Spleen (tissue), 7 donors: ENCODE results near the gene RRAS2.

Experiments
- POLR2AphosphoS5 ChIP-seq, 3 donors: sonication (generic); formaldehyde crosslinking; IDR thresholded peaks; one replicate each; pipeline ENCODE4 v1.5.1; 2017; ENCODE audit warnings: antibody characterized with exemption in 3 of 3
- TF ChIP-seq, protein P1 (sequence below), 11 experiments: fragments of 200-600 bp in 7 of 11; fragments of 450-650 bp in 4 of 11; sonication (generic) in 4 of 11; IDR thresholded peaks in 8 of 11; conservative IDR thresholded peaks in 3 of 11; 1 replicate in 7 of 11; 2 replicates in 4 of 11; pipeline versions ENCODE4 v1.4.0 to v1.8.0; 2016 to 2021; ENCODE audit warnings: antibody characterized with exemption in 11 of 11, inconsistent platforms in 4 of 11, mild to moderate bottlenecking in 1 of 11
- donor health status: DM: no; HTN: no; CAD: no; lungs with moderate emphysema.
- donor health status: DM: no; HTN: no; CAD: no.
- donor health status: DM: no; HTN: no; CAD: no.

DNA sequence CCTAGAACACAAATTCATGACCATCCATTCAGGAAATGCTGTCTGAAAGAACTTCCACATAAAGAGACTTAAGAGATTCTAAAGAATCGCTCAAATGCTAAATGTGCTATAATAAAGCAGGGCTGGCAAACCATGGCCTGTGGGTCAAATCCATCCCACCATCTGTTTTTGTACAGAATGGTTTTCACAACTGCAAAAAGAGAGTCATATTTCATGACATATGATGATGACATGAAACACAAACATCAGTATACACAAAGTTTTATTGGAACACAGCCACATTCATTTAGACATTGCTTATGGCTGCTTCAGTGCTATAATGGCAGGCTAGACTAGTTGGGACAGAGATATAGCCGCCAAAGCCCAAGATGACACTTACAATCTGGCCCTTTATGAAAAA lies 85.1 kb downstream of the RRAS2 start:
- TF ChIP-seq, protein P1, sequence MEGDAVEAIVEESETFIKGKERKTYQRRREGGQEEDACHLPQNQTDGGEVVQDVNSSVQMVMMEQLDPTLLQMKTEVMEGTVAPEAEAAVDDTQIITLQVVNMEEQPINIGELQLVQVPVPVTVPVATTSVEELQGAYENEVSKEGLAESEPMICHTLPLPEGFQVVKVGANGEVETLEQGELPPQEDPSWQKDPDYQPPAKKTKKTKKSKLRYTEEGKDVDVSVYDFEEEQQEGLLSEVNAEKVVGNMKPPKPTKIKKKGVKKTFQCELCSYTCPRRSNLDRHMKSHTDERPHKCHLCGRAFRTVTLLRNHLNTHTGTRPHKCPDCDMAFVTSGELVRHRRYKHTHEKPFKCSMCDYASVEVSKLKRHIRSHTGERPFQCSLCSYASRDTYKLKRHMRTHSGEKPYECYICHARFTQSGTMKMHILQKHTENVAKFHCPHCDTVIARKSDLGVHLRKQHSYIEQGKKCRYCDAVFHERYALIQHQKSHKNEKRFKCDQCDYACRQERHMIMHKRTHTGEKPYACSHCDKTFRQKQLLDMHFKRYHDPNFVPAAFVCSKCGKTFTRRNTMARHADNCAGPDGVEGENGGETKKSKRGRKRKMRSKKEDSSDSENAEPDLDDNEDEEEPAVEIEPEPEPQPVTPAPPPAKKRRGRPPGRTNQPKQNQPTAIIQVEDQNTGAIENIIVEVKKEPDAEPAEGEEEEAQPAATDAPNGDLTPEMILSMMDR (IDR thresholded peaks at IDR 0.05 in 8 of 11, conservative IDR thresholded peaks at IDR 0.05 in 3 of 11), result no peak
- no peak for TF ChIP-seq POLR2AphosphoS5 (IDR thresholded peaks at IDR 0.05)
